Liver (tissue), 9 donors: ENCODE data around the gene SREK1. TPM values are rescaled to one million over a fixed set of nuclear protein-coding genes. Genes with fewer than 3 reads are reported as not detected.

Source experiments
- DNase-seq: peaks from one replicate; pipeline ENCODE4 v3.0.0-alpha.2; 2017; ENCODE audit warnings: low spot score
- H3K27ac ChIP-seq, 2 donors: one replicate each; pipeline ENCODE4 v1.7.0; 2013; ENCODE audit warnings: inconsistent platforms in 2 of 2, low read length in 2 of 2, control low read depth in 1 of 2, low read depth in 1 of 2, mild to moderate bottlenecking in 1 of 2
- H3K27me3 ChIP-seq, 4 donors: one replicate each; pipeline versions ENCODE4 v1.6.1 to v1.7.0; 2013; ENCODE audit warnings: low read length in 3 of 4, inconsistent platforms in 1 of 4, mild to moderate bottlenecking in 1 of 4, moderate library complexity in 1 of 4; ENCODE audit not compliant: control insufficient read depth in 4 of 4, insufficient read depth in 4 of 4
- H3K36me3 ChIP-seq, 4 donors: one replicate each; pipeline versions ENCODE4 v1.6.1 to v1.7.0; 2013; ENCODE audit warnings: low read length in 3 of 4, mild to moderate bottlenecking in 3 of 4, low read depth in 1 of 4, moderate library complexity in 1 of 4; ENCODE audit not compliant: control insufficient read depth in 4 of 4, insufficient read depth in 3 of 4
- H3K4me1 ChIP-seq, 4 donors: one replicate each; pipeline versions ENCODE4 v1.6.1 to v1.7.0; 2013; ENCODE audit warnings: low read length in 3 of 4, mild to moderate bottlenecking in 3 of 4, moderate library complexity in 1 of 4; ENCODE audit not compliant: control insufficient read depth in 4 of 4, insufficient read depth in 4 of 4
- H3K4me3 ChIP-seq, 3 donors: one replicate each; pipeline versions ENCODE4 v1.6.1 to v1.7.0; 2013; ENCODE audit warnings: low read length in 3 of 3, control low read depth in 1 of 3, low read depth in 1 of 3, mild to moderate bottlenecking in 1 of 3
- H3K9ac ChIP-seq, 2 donors: one replicate each; pipeline ENCODE4 v1.7.0; 2013; ENCODE audit warnings: low read length in 2 of 2, mild to moderate bottlenecking in 2 of 2, moderate library complexity in 2 of 2, control low read depth in 1 of 2, low read depth in 1 of 2
- H3K9me3 ChIP-seq, 4 donors: one replicate each; pipeline versions ENCODE4 v1.6.1 to v1.7.0; 2013; ENCODE audit warnings: low read length in 3 of 4; ENCODE audit not compliant: control insufficient read depth in 4 of 4
- ATF3 ChIP-seq: IDR thresholded peaks from 2 replicates; pipeline ENCODE4 v1.6.1; 2016; ENCODE audit warnings: antibody characterized with exemption
- CTCF ChIP-seq: fragments of 150-350 bp; IDR thresholded peaks from 2 replicates; pipeline ENCODE4 v1.5.1; 2017; ENCODE audit warnings: improper control_type of control experiment, low read depth, low read length; ENCODE audit not compliant: missing input control
- EGR1 ChIP-seq, 2 donors: IDR thresholded peaks; 2 replicates each; pipeline ENCODE4 v1.6.1; 2016 to 2018; ENCODE audit warnings: antibody characterized with exemption in 2 of 2, low read depth in 2 of 2
- FOXA1 ChIP-seq: IDR thresholded peaks from 2 replicates; pipeline ENCODE4 v1.6.1; 2016; ENCODE audit warnings: antibody characterized with exemption
- FOXA2 ChIP-seq: IDR thresholded peaks from 2 replicates; pipeline ENCODE4 v1.6.1; 2016; ENCODE audit warnings: antibody characterized with exemption
- GABPA ChIP-seq, 2 donors: IDR thresholded peaks in 1 of 2; conservative IDR thresholded peaks in 1 of 2; 2 replicates each; pipeline ENCODE4 v1.6.1; 2016; ENCODE audit warnings: antibody characterized with exemption in 2 of 2, mild to moderate bottlenecking in 1 of 2, moderate library complexity in 1 of 2
- HNF4A ChIP-seq, 2 donors: conservative IDR thresholded peaks; 2 replicates each; pipeline ENCODE4 v1.6.1; 2016; ENCODE audit warnings: antibody characterized with exemption in 2 of 2, mild to moderate bottlenecking in 2 of 2
- HNF4G ChIP-seq: IDR thresholded peaks from 2 replicates; pipeline ENCODE4 v1.6.1; 2016; ENCODE audit warnings: antibody characterized with exemption
- JUND ChIP-seq, 2 donors: IDR thresholded peaks; 2 replicates each; pipeline ENCODE4 v1.6.1; 2016; ENCODE audit warnings: antibody characterized with exemption in 2 of 2
- MAX ChIP-seq: IDR thresholded peaks from 2 replicates; pipeline ENCODE4 v1.6.1; 2016; ENCODE audit warnings: antibody characterized with exemption
- NR2F2 ChIP-seq: IDR thresholded peaks from 2 replicates; pipeline ENCODE4 v1.6.1; 2016; ENCODE audit warnings: antibody characterized with exemption
- RAD21 ChIP-seq, 2 donors: IDR thresholded peaks; 2 replicates each; pipeline ENCODE4 v1.6.1; 2016; ENCODE audit warnings: antibody characterized with exemption in 2 of 2, mild to moderate bottlenecking in 2 of 2
- REST ChIP-seq: IDR thresholded peaks from 2 replicates; pipeline ENCODE4 v1.6.1; 2016; ENCODE audit warnings: antibody characterized with exemption, mild to moderate bottlenecking
- RXRA ChIP-seq, 2 donors: IDR thresholded peaks; 2 replicates each; pipeline ENCODE4 v1.6.1; 2017 to 2018; ENCODE audit warnings: antibody characterized with exemption in 2 of 2, mild to moderate bottlenecking in 1 of 2
- SP1 ChIP-seq: IDR thresholded peaks from 2 replicates; pipeline ENCODE4 v1.6.1; 2018; ENCODE audit warnings: antibody characterized with exemption, mild to moderate bottlenecking
- TAF1 ChIP-seq: conservative IDR thresholded peaks from 2 replicates; pipeline ENCODE4 v1.6.1; 2016; ENCODE audit warnings: antibody characterized with exemption, mild to moderate bottlenecking
- ZBTB33 ChIP-seq: IDR thresholded peaks from 2 replicates; pipeline ENCODE4 v1.6.1; 2016; ENCODE audit warnings: antibody characterized with exemption
- WGBS: extraction: QIAGEN DNeasy Blood & Tissue Kit; methylation state at CpG from one replicate; pipeline ENCODE4 v1.1.7; 2013; 5-methylcytosine and 5-hydroxymethylcytosine counted together
- polyA plus RNA-seq, 2 donors: library from polyadenylated mRNA; stranded (reverse) in 1 of 2; unstranded in 1 of 2; fragments of 200-250 nt in 1 of 2; fragments of >200 nt in 1 of 2; fragmentation: Nextera tagmentation in 1 of 2; extraction: Ambion mirVana in 1 of 2; gene quantifications; one replicate each; pipeline versions ENCODE4 v1.2.1 to v1.2.3, GENCODE V29; 2013 to 2015
- total RNA-seq, 2 donors: library from RNA; depleted of rRNA; stranded (reverse); fragments of >200 nt; gene quantifications; one replicate each; pipeline ENCODE4 v1.2.3, GENCODE V29; 2014
- donor health status: healthy.
- donor health status: healthy.
- donor health status: healthy.
- donor health status: healthy.
- donor health status: healthy.

SREK1 gene
- total and polyA plus RNA-seq, 4 donors: 10.2 to 85.8 (median 43.9) TPM

GRCh38 chr5:66198837-66199236 is 54.7 kb downstream of the SREK1 start:
- H3K9me3 ChIP-seq: no peaks in the 10 kb centered on the region
- 90% methylated on average over 1 of the region's 1 CpG for WGBS
- TF ChIP-seq HNF4G: no peak
- TF ChIP-seq HNF4A (conservative IDR thresholded peaks at IDR 0.05): no peak
- no peak for TF ChIP-seq GABPA (IDR thresholded peaks at IDR 0.05 in 1 of 2, conservative IDR thresholded peaks at IDR 0.05 in 1 of 2)
- H3K4me3 ChIP-seq: no peak overlapping the region
- no peaks in the 10 kb centered on the region for H3K36me3 ChIP-seq
- H3K27me3 ChIP-seq: no peaks in the 10 kb centered on the region
- no peak overlapping the region for H3K27ac ChIP-seq
- no peak for DNase-seq
- no peaks in the 10 kb centered on the region for H3K4me1 ChIP-seq
- H3K9ac ChIP-seq: no peak overlapping the region

GRCh38 chr5:66203531-66203930 is 59.4 kb downstream of the SREK1 start:
- TF ChIP-seq RXRA (IDR thresholded peaks at IDR 0.05): no peak
- no peak for TF ChIP-seq MAX
- TF ChIP-seq SP1: no peak
- no peak for TF ChIP-seq TAF1
- no peak for TF ChIP-seq ATF3
- no peak for TF ChIP-seq RAD21 (IDR thresholded peaks at IDR 0.05)
- no peak for TF ChIP-seq HNF4G
- TF ChIP-seq CTCF: no peak
- TF ChIP-seq ZBTB33: no peak
- no peak for TF ChIP-seq JUND (IDR thresholded peaks at IDR 0.05)
- WGBS: 90% methylated on average over 4 of the region's 4 CpGs
- no peak overlapping the region for H3K9ac ChIP-seq
- H3K4me1 ChIP-seq: no peaks in the 10 kb centered on the region
- no peaks in the 10 kb centered on the region for H3K27me3 ChIP-seq
- H3K4me3 ChIP-seq: no peak overlapping the region
- no peak overlapping the region for H3K27ac ChIP-seq
- DNase-seq: no peak
- no peaks in the 10 kb centered on the region for H3K9me3 ChIP-seq
- H3K36me3 ChIP-seq: no peaks in the 10 kb centered on the region

GRCh38 chr5:66206465-66206864 is 62.4 kb downstream of the SREK1 start:
- Histone ChIP-seq H3K36me3 (no peaks in the 10 kb centered on the region), H3K27ac (no peak overlapping the region), H3K9me3 (no peaks in the 10 kb centered on the region), H3K27me3 (no peaks in the 10 kb centered on the region), H3K4me1 (no peaks in the 10 kb centered on the region), H3K4me3 (no peak overlapping the region), H3K9ac (no peak overlapping the region)
- no peak for DNase-seq
- TF ChIP-seq EGR1 (IDR thresholded peaks at IDR 0.05; ENCODE audit: low read depth in 2 of 2): no peak
- no peak for TF ChIP-seq MAX
- TF ChIP-seq HNF4G: no peak
- TF ChIP-seq RXRA (IDR thresholded peaks at IDR 0.05): no peak
- TF ChIP-seq REST: no peak
- TF ChIP-seq CTCF: no peak
- TF ChIP-seq SP1: no peak
- TF ChIP-seq HNF4A (conservative IDR thresholded peaks at IDR 0.05): no peak
- TF ChIP-seq ATF3: no peak
- no peak for TF ChIP-seq NR2F2
- no peak for TF ChIP-seq JUND (IDR thresholded peaks at IDR 0.05)
- no peak for TF ChIP-seq FOXA1
- TF ChIP-seq FOXA2: no peak
- no peak for TF ChIP-seq RAD21 (IDR thresholded peaks at IDR 0.05)
- TF ChIP-seq TAF1: no peak
- 93% methylated on average over 5 of the region's 5 CpGs for WGBS
